Pancreas (tissue), 10 donors: ENCODE measurements around the gene SUCNR1. TPM values are rescaled to one million over a fixed set of nuclear protein-coding genes. Genes with fewer than 3 reads are reported as not detected.

Experiments
- ATAC-seq, 4 donors: fragments of 200-7000 bp; cut with Tn5 transposase; one replicate each; pipeline versions ENCODE4 v1.8.0 to v1.9.1; 2020; ENCODE audit warnings: mild to moderate bottlenecking in 4 of 4, moderate library complexity in 4 of 4
- DNase-seq, 6 donors: peaks; one replicate each; pipeline ENCODE4 v3.0.0-alpha.2; 2020
- FAIRE-seq: peaks from 2 replicates; lab custom pipeline; 2012; peaks lifted over from hg19 to GRCh38; lab: Jason Lieb, UNC
- H3K27ac ChIP-seq, 4 donors: fragments of 200-600 bp; sonication (generic); 1 replicate in 3 of 4; 2 replicates in 1 of 4; pipeline versions ENCODE4 v1.5.0 to v1.8.0; 2020
- H3K27me3 ChIP-seq, 4 donors: fragments of 200-600 bp; one replicate each; pipeline ENCODE4 v1.8.0; 2021
- H3K36me3 ChIP-seq, 3 donors: fragments of 200-600 bp; sonication (generic) in 1 of 3; one replicate each; pipeline versions ENCODE4 v1.5.0 to v1.8.0; 2020 to 2021
- H3K4me1 ChIP-seq, 3 donors: fragments of 200-600 bp; one replicate each; pipeline ENCODE4 v1.8.0; 2021
- H3K4me3 ChIP-seq, 4 donors: fragments of 200-600 bp; sonication (generic) in 2 of 4; one replicate each; pipeline versions ENCODE4 v1.5.0 to v1.8.0; 2020 to 2021
- H3K9me3 ChIP-seq, 4 donors: fragments of 200-600 bp; one replicate each; pipeline ENCODE4 v1.8.0; 2021
- WGBS, 2 donors: extraction: QIAGEN DNeasy Blood & Tissue Kit; methylation state at CpG; one replicate each; pipeline ENCODE4 v1.1.7; 2013; 5-methylcytosine and 5-hydroxymethylcytosine counted together
- intact Hi-C, 3 donors: fragments of 100-400 bp; cut with DNase I; formaldehyde crosslinking; loops; one replicate each; pipeline versions ENCODE4 v1.11.1 to v1.14.2; 2022
- polyA plus RNA-seq, 2 donors: library from polyadenylated mRNA; stranded (reverse); fragments of 200-250 nt; gene quantifications; one replicate each; pipeline ENCODE4 v1.2.3, GENCODE V29; 2013
- total RNA-seq, 6 donors: library from RNA; stranded (reverse); fragmentation: NEBNext Ultra II Directional in 4 of 6; extraction: Animal tissue kit (Norgen Biotek cat#: 25700) in 4 of 6; gene quantifications; one replicate each; pipeline versions ENCODE4 v1.2.1 to v1.2.4, GENCODE V29; 2021 to 2023
- TF ChIP-seq, protein P1 (sequence below), 4 donors: fragments of 200-600 bp; sonication (generic) in 3 of 4; IDR thresholded peaks; one replicate each; pipeline versions ENCODE4 v1.5.0 to v1.8.0; 2021; ENCODE audit warnings: antibody characterized with exemption in 4 of 4
- donor health status: healthy with polysubstance abuse.
- donor health status: DM: no; HTN: no; CAD: no; lungs with moderate emphysema.
- donor health status: DM: no; HTN: no; CAD: no.
- donor health status: control.
- donor health status: control.
- donor health status: Bipolar disorder and iron deficiency.
- donor health status: DM: yes; HTN: yes; CAD: no.
- donor health status: DM: no; HTN: no; CAD: no.
- donor health status: DM: no; HTN: no; CAD: no.
- donor health status: DM: yes; HTN: yes; CAD: no.

Gene SUCNR1
- total and polyA plus RNA-seq, 8 donors: 0.02 to 0.23 (median 0.09) TPM; not detected in 1

- intact Hi-C loops: no loop called here
- ATAC-seq (no peak), DNase-seq (no peak), FAIRE-seq (no peak)
- Histone ChIP-seq H3K9me3 (no peaks in the 10 kb centered on the region), H3K36me3 (no peaks in the 10 kb centered on the region), H3K4me3 (no peak overlapping the region), H3K4me1 (no peaks in the 10 kb centered on the region), H3K27me3 (no peaks in the 10 kb centered on the region), H3K27ac (no peak overlapping the region)
- TF ChIP-seq, protein P1, sequence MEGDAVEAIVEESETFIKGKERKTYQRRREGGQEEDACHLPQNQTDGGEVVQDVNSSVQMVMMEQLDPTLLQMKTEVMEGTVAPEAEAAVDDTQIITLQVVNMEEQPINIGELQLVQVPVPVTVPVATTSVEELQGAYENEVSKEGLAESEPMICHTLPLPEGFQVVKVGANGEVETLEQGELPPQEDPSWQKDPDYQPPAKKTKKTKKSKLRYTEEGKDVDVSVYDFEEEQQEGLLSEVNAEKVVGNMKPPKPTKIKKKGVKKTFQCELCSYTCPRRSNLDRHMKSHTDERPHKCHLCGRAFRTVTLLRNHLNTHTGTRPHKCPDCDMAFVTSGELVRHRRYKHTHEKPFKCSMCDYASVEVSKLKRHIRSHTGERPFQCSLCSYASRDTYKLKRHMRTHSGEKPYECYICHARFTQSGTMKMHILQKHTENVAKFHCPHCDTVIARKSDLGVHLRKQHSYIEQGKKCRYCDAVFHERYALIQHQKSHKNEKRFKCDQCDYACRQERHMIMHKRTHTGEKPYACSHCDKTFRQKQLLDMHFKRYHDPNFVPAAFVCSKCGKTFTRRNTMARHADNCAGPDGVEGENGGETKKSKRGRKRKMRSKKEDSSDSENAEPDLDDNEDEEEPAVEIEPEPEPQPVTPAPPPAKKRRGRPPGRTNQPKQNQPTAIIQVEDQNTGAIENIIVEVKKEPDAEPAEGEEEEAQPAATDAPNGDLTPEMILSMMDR (IDR thresholded peaks at IDR 0.05): no peak
- 82 to 85% methylated on average over 1 of the region's 1 CpG for WGBS, 2 donors
These were observed 57.7 kb downstream of the SUCNR1 start for GRCh38 chr3:151931171-151931570.

- Histone ChIP-seq H3K27ac (no peak overlapping the region), H3K4me1 (no peaks in the 10 kb centered on the region), H3K4me3 (no peak overlapping the region), H3K9me3 (no peaks in the 10 kb centered on the region), H3K27me3 (no peaks in the 10 kb centered on the region), H3K36me3 (no peaks in the 10 kb centered on the region)
- TF ChIP-seq, protein P1 (IDR thresholded peaks at IDR 0.05): no peak
- DNase-seq (no peak), ATAC-seq (no peak), FAIRE-seq (no peak)
- 92% methylated on average over 2 of the region's 2 CpGs for WGBS, 2 donors
- intact Hi-C loops: no loop called here
These were observed 59.9 kb downstream of the SUCNR1 start for GRCh38 chr3:151933234-151933853.

Other genes with a start within 250 kb of the SUCNR1 start
- gene AADACL2, start 139.7 kb upstream of the SUCNR1 start, total RNA-seq: not detected
- gene AADACL2, start 139.7 kb upstream of the SUCNR1 start, polyA plus RNA-seq: not detected
- 10 to 100 TPM in 4 of 6 donors, 1 to 10 TPM in 2; 2.7 to 83.7 (median 19.9) TPM for gene AADAC, start 59.5 kb upstream of the SUCNR1 start, total RNA-seq
- gene AADAC, start 59.5 kb upstream of the SUCNR1 start, polyA plus RNA-seq: 10 to 100 TPM in 1 of 2 donors, 1 to 10 TPM in 1; 9.1 to 20.7 TPM